GM18519 (cell line): Measurements from ENCODE around the gene MSH2.
"Not testable (repeated sequence)": the region's sequence is repeated elsewhere in the genome, so short reads cannot be mapped to it uniquely, and the experiment has no call there.

ENCODE experiments used
- ATAC-seq: cut with Tn5 transposase; IDR thresholded peaks from one replicate; pipeline ENCODE4 v1.9.1; 2021; ENCODE audit warnings: mild to moderate bottlenecking, moderate library complexity; ENCODE audit not compliant: unreplicated experiment, low FRiP score

The MSH2 gene

GRCh38 chr2:47402805-47403608 is at the start of gene MSH2:
TSS of gene MSH2 (plus strand) at chr2:47403156. CDS start at chr2:47403192, 36 bp downstream.
- ATAC-seq = peak; percentile 89

GRCh38 chr2:47354013-47354847 is 48.7 kb upstream of the MSH2 start:
- no peak for ATAC-seq

- ATAC-seq = no peak
These were observed 48.1 kb upstream of the MSH2 start for GRCh38 chr2:47354848-47355204.

GRCh38 chr2:47357483-47357882 is 45.5 kb upstream of the MSH2 start:
- ATAC-seq = no peak

GRCh38 chr2:47359375-47359868 is 43.5 kb upstream of the MSH2 start:
- no peak for ATAC-seq

GRCh38 chr2:47360283-47360682 is 42.7 kb upstream of the MSH2 start:
- no peak for ATAC-seq

GRCh38 chr2:47360927-47361326 is 42.0 kb upstream of the MSH2 start:
- ATAC-seq = no peak

GRCh38 chr2:47361505-47362229 is 41.3 kb upstream of the MSH2 start:
- ATAC-seq = not testable (repeated sequence)

GRCh38 chr2:47373747-47374146 is 29.2 kb upstream of the MSH2 start:
- no peak for ATAC-seq

- ATAC-seq = no peak
These were observed 27.6 kb upstream of the MSH2 start for GRCh38 chr2:47375307-47375706.

GRCh38 chr2:47379384-47379783 is 23.6 kb upstream of the MSH2 start:
- ATAC-seq = no peak

- ATAC-seq = no peak
These were observed 21.5 kb upstream of the MSH2 start for GRCh38 chr2:47381408-47381807.

GRCh38 chr2:47386551-47386950 is 16.4 kb upstream of the MSH2 start:
- ATAC-seq = peak; percentile 58

GRCh38 chr2:47388888-47389287 is 14.1 kb upstream of the MSH2 start:
- no peak for ATAC-seq

GRCh38 chr2:47389692-47390091 is 13.3 kb upstream of the MSH2 start:
- no peak for ATAC-seq

- ATAC-seq = no peak
These were observed 984 bp upstream of the MSH2 start for GRCh38 chr2:47401789-47402554.

- ATAC-seq = no peak
These were observed 476 bp upstream of the MSH2 start for GRCh38 chr2:47402555-47402804.

GRCh38 chr2:47403609-47404193 is 745 bp downstream of the MSH2 start:
- no peak for ATAC-seq

GRCh38 chr2:47404356-47404755 is 1.4 kb downstream of the MSH2 start:
- no peak for ATAC-seq

GRCh38 chr2:47405757-47406156 is 2.8 kb downstream of the MSH2 start:
- ATAC-seq = no peak
